ENCODE data around the gene AK3. TPM values are rescaled to one million over a fixed set of nuclear protein-coding genes. Genes with fewer than 3 reads are reported as not detected.

Gene AK3
- total RNA-seq, 1 donor from 2014 or later, result 39.2 TPM

GRCh38 chr9:4706971-4707622 lies 33.9 kb downstream of the AK3 start:
- DNase-seq (ENCODE audit: low spot score), result no peak

- DNase-seq (ENCODE audit: low spot score), result no peak
These were observed 35.0 kb downstream of the AK3 start for GRCh38 chr9:4706021-4706420.

GRCh38 chr9:4704129-4704528 lies 36.9 kb downstream of the AK3 start:
- no peak for DNase-seq (ENCODE audit: low spot score)

GRCh38 chr9:4701526-4701925 lies 39.5 kb downstream of the AK3 start:
- DNase-seq (ENCODE audit: low spot score), result no peak

GRCh38 chr9:4700932-4701331 lies 40.1 kb downstream of the AK3 start:
- no peak for DNase-seq (ENCODE audit: low spot score)

- DNase-seq (ENCODE audit: low spot score), result no peak
These were observed 40.9 kb downstream of the AK3 start for GRCh38 chr9:4700091-4700490.

- DNase-seq (ENCODE audit: low spot score), result no peak
These were observed 49.2 kb downstream of the AK3 start for GRCh38 chr9:4691795-4692194.

GRCh38 chr9:4690144-4690543 lies 50.9 kb downstream of the AK3 start:
- DNase-seq (ENCODE audit: low spot score), result no peak

GRCh38 chr9:4689687-4690104 lies 51.3 kb downstream of the AK3 start:
- peak; percentile 23 for DNase-seq (ENCODE audit: low spot score)

GRCh38 chr9:4689021-4689420 lies 52.0 kb downstream of the AK3 start:
- no peak for DNase-seq (ENCODE audit: low spot score)

GRCh38 chr9:4686584-4686983 lies 54.4 kb downstream of the AK3 start:
- no peak for DNase-seq (ENCODE audit: low spot score)

GRCh38 chr9:4686112-4686511 lies 54.9 kb downstream of the AK3 start:
- DNase-seq (ENCODE audit: low spot score), result no peak

GRCh38 chr9:4684820-4685219 lies 56.2 kb downstream of the AK3 start:
- DNase-seq (ENCODE audit: low spot score), result no peak

- DNase-seq (ENCODE audit: low spot score), result no peak
These were observed 60.3 kb downstream of the AK3 start for GRCh38 chr9:4680750-4681149.

- peak; percentile 38 for DNase-seq (ENCODE audit: low spot score)
These were observed 60.9 kb downstream of the AK3 start for GRCh38 chr9:4680173-4680525.

- peak; percentile 97 for DNase-seq (ENCODE audit: low spot score)
These were observed 61.5 kb downstream of the AK3 start, which contains the start of gene CDC37L1 for GRCh38 chr9:4679268-4680172. TSS of gene CDC37L1 (plus strand) at chr9:4679569. CDS start at chr9:4679768, 199 bp downstream.

- peak; percentile 71 for DNase-seq (ENCODE audit: low spot score)
These were observed 62.2 kb downstream of the AK3 start for GRCh38 chr9:4678679-4679267.

GRCh38 chr9:4677392-4677791 lies 63.6 kb downstream of the AK3 start:
- DNase-seq (ENCODE audit: low spot score), result no peak

- DNase-seq (ENCODE audit: low spot score), result no peak
These were observed 66.2 kb downstream of the AK3 start for GRCh38 chr9:4674783-4675182.

- DNase-seq (ENCODE audit: low spot score), result no peak
These were observed 69.3 kb downstream of the AK3 start for GRCh38 chr9:4671737-4672136.

- no peak for DNase-seq (ENCODE audit: low spot score)
These were observed 70.4 kb downstream of the AK3 start for GRCh38 chr9:4670591-4670990.

GRCh38 chr9:4669890-4670289 lies 71.1 kb downstream of the AK3 start:
- no peak for DNase-seq (ENCODE audit: low spot score)

- DNase-seq (ENCODE audit: low spot score), result no peak
These were observed 72.4 kb downstream of the AK3 start for GRCh38 chr9:4668604-4669003.

Data from umbilical cord (tissue), 2 donors.